NCI-H2029 (cell line): ENCODE results near the gene SLC6A17.
A peak's percentile ranks its signal among the peaks of the same experiment; 100 is the strongest.

Experiments
- DNase-seq: peaks from one replicate; lab custom pipeline; 2025; lab: John Stamatoyannopoulos, UW

The SLC6A17 gene

GRCh38 chr1:110242062-110242461 is 91.8 kb downstream of the SLC6A17 start:
- no peak for DNase-seq

- peak; percentile 44 for DNase-seq
Observed at GRCh38 chr1:110242731-110243130, 92.4 kb downstream of the SLC6A17 start.

GRCh38 chr1:110243146-110243545 is 92.9 kb downstream of the SLC6A17 start:
- DNase-seq, result peak; percentile 46

DNA sequence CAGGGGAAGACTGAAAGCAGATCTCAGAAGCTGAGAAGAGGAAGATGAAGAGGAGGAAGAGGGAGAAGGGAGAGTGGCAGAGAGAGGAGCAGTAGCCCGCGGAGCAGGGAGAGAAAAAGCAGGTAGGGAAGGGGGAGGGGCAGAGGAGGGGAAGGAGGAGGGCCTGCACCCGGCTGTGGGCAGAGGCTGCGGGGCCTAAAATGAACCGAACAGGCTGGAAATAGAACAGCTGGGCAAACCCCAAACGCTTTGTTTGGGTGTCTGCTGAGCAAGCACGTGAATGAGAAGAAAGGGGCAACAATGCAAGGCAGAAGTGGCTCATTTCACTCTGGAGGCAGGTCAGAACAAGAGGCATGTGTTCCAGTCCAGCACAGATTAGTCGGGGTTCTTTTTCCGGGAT is 93.3 kb downstream of the SLC6A17 start:
- DNase-seq, result no peak

GRCh38 chr1:110245876-110246620 is 95.8 kb downstream of the SLC6A17 start:
- DNase-seq, result no peak

DNA sequence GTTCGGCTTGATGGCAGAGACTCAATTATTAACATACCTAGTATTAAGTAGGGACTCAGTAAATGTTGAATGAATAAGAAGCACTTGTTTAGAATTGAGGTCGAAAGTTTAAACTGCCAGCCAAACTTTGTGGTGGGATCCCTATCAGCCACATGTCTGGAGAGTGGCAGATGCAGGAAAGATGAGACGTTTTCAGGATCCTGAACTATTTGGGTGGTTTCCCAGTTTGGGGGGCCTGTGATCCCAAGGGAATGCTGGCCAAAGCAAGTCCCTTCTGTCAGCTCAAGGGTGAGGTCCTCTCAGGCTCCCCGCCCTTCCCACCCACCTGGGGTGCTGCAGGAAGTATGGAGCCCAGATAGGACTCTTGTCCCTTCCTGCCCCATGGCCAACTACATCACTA is 98.5 kb downstream of the SLC6A17 start:
- DNase-seq, result no peak

DNA sequence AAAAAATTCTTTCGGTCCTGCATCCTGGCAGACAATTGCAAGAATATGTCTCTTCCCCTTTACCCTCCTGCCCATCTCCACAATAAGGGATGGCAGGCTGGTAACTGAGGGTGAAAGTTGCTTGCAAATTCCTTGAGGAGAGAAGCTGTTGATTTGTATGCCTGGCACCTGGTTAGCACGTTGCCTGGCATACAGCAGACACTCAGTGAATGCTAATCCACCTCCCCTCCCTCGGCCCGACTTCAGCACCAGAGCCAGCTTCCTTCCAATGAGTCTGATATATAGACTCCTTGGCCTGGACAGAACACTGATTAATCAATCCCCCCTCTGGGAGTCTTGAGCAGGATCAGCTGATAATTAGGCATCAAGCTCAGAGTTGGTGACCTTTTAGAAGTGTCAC is 99.0 kb downstream of the SLC6A17 start:
- DNase-seq, result no peak

GRCh38 chr1:110250008-110250407 is 99.7 kb downstream of the SLC6A17 start:
- DNase-seq, result no peak

GRCh38 chr1:110250749-110251148 is 100.5 kb downstream of the SLC6A17 start:
- no peak for DNase-seq
